Kidney glomerular epithelial cell (primary cell): ENCODE data around the gene TECPR2.

Experiments used
- DNase-seq: peaks from one replicate; lab custom pipeline; 2025; lab: John Stamatoyannopoulos, UW

Gene TECPR2

DNA sequence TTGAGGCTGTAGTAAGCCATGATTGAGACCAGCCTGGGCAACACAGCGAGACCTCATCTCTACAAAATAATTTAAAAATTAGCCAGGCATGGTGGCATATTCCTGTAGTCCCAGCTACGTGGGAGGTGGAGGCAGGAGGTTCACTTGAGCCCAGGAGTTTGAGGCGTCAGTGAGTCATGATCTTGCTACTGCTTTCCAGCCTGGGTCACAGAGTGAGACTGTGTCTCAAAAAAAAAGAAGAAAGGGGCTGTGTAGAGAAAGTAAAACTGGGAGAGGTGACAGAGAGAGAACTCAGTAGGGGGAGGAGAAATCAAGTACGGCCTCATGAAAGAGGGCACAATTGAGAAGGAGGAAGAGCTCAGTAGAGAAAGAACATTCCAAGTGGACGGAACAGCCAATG lies 12.4 kb downstream of the TECPR2 start:
- no peak for DNase-seq

DNA sequence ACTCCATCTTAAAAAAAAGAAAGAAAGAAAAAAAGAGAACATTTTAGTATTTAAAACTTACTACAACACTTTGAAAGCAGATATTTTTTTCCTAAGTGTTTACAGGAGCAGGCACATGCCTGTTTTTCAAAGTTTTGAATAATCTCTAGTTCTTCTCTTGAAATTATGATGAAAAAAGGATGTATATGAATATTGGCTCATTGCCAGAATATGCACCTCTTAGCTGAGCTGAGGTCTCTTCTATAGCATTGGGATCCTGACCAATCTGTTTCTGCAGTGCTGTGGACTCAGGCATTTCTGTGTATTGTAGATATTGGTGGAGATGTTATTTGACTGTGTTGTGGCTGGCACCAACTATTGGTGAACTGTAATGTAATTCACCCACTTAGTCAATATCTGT lies 15.0 kb downstream of the TECPR2 start:
- no peak for DNase-seq

DNA sequence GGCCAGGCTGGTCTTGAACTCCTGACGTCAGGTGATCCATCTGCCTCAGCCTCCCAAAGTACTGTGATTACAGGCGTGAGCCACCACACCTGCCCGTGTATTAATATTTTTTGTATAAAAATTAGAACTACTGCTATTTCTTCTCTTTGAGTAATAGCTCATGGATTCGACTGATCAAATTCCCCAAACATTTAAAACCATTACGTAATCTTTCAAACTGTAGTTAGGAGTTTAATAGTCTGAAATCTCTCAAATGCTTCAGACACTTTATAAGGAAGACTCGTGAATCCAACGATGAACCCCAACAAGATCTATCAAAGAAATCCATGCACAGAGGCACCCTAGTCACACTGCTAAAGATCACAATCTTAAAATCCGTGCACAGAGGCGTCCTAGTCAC lies 16.1 kb downstream of the TECPR2 start:
- DNase-seq: no peak

DNA sequence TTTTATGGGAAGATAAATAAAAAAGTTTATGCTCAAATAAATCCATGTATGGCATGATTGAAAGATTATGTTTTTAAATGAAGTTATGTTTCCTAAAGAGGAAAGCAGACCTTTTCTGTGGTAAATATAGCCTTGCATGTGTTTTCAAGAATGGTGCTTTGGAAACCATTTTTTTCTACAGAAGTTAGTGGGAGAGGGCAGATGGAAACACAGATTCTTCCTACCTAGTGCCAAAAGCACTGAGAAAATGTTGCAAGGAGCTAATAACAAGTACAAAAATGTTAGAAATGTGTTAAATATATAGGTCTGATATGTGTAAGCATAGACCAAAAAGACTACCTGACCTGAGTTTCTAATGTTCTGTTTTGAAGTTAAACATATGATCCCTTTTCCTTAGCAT lies 24.3 kb downstream of the TECPR2 start:
- no peak for DNase-seq

DNA sequence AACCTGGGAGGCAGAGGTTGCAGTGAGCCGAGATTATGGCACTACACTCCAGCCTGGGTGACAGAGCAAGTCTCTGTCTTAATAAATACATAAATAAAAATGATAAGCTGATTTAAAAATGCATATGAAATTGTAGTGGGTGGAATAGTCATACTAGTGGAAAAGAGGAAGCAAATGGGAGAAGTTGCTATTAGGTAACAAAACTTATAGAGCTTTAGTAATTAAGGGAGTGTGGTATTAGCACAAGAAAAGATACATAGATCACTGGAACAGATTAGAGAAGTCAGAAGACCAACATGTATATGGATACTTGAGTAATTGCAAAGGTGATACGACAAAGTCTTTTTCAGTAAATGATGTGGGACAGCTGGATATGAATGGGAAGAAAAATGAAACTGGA lies 26.5 kb downstream of the TECPR2 start:
- DNase-seq: no peak

DNA sequence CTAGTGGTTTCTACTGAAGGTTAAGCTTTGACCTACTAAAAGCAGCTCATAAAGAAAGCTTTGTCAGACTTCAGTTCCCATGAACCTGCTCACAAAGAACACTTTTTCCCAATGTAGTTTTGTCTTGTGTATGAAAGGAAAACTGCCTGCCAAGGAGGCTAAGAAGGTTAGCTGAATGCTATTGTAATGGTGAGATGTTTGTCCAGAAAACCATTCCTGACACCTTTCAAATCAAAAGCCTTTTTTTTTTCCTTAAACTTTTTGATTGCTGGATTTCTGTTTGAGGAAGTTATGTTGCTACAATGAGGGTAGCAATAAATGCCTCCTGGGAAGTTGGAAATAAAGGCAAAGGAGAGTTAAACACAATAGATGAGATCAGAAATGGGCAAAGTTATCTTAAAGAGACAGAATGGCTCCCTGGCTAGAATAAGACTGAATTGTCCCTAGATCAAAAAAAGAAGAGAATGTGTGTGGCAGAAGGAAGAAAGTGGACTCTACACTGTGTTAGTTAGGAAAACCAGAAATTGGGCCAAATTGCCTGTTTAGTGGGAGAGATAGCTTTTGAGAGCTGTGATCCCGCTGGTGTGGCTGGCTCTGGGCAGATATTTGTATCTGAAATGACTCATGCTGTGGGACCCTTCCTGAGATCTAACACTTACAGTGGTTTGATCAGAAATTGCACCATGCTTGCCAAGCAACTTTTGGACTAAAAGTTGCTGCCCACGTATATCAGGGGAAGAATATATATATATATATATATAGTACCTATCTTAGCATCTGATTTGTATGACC lies 27.5 kb downstream of the TECPR2 start:
- no peak for DNase-seq

DNA sequence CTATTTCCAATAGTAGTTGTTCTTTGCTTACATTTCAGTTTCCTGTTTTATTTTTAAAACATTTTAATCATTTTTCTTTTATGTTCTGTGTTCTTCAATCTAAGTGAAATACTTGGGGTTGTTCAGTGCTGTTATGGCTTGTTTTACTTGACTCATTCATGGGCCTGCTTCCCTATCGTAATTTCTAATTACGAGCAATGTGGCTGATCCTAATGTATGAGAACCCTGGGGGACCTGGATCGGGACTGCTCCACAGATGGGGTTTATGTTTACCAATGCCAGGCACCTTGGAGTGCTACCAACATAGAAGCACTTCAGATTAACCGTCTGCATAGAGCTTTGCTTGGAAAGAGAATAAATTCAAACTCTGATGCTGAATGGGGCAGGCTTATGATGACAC lies 29.8 kb downstream of the TECPR2 start:
- no peak for DNase-seq

DNA sequence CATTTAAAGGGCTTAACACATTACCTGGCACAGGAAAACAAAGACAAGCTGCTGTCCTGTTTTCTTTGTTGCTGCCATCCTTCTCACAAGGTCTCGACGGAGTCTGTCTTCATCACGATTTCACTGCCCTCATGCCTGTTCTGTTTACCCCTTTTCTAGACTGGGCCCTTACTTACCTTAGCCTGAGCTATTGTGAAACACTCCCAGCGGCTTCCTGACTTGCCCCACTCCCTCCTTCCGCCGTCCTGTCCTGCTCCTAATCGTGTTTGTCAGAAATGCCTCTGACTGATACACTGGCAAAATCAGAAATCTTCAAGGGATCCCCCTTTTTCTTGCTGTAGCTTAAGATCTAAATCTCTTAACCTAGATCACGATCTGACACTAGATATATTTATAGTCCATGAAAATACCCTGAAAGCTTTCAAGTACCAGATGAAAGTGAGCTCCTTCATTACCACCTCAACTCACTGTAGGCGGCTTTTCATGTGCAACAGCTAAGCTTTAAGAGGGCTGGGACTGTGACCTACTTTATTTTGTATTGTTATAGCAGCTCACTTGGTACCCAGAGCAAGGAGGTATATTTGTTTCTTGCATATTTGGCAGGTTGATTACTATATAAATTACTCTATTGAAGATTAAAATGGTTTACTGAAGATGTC lies 32.1 kb downstream of the TECPR2 start:
- no peak for DNase-seq

DNA sequence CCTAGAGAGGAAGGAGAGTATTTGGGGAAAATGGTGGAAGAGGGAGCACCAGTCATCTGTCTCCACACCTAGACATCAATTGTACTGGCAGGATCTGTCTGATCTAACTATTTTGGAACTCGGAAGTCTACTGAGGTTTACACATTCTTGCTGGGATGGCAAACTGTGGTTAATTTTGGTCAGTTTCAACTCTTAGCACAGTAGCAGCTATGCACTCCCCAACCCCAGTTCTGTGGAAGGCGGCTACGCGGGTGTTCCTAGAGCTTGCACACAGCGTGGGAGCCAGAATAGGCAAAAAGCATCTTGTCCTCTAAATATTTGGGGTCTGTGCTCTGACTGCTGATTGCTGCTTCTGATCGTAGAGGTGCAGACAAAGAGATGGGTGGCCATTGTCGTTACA lies 33.8 kb downstream of the TECPR2 start:
- DNase-seq: no peak

DNA sequence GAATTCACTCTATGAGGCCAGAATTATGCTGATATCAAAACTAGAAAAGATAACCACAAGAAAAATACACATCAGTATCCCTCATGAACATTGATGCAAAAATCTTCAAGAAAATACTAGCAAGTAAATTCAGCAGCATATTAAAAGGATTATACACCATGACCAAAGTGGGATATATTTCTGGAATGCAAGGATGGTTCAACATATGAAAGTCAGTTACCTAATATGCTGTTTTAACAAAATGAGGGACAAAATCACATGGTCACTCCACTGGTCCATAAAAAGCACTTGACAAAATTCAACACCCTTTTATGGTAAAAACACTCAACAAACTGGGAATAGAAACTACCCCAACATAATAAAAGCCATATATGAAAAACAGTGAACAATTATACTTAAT lies 40.3 kb downstream of the TECPR2 start:
- DNase-seq: no peak

DNA sequence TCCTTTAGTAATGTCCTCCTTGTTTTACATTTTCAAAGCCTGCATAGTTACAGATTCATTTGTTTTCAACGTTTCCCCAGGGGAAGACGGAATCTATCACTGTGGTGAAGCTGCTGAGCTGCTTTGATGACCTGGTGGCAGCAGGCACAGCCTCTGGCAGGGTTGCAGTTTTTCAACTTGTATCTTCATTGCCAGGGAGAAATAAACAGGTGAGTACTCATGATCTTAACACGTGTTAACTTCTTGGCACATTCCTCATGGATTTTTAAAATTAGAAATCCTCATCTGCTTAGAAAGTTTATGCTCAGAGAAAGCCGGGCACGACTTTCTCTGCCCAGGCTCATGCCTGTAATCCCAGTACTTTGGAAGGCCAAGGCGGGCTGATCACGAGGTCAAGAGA lies 44.5 kb downstream of the TECPR2 start:
- no peak for DNase-seq

DNA sequence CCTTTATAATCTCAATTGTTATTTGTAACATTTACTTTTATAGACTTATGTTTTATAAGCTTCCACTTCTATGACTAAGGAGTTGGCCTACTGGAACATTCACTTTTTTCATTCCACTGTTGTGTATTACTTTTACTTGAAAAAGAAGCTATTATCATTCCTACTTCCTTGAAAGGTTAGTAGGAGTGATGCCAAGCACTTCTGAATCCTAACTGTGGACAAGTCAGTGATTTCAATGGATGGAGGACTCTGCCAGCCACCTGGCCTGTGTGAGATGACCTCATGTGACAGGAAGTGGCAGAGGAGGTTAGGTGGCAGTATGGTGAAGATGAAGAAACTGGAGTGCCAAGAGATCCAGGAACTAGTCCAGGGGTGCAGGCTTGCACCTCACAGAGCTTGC lies 46.0 kb downstream of the TECPR2 start:
- no peak for DNase-seq

DNA sequence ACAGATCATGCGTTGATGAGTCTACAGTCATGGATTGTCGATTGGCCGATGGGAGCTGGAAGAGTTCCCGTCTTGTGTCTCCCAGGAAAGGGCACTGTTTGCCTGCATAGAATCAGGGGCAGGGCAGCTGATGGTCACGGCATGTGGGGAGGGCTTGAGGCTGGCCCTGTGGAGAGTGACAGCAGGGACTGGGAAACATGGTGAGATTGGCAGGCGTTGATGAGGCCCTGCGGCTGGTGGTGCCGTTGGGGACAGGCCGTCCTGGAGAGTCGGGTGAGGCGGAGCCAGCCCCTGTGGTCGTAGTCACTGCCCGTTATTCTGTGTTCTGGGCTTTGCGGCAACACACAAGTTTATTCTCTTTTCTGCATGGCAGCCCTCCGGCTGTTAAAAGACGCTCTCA lies 52.9 kb downstream of the TECPR2 start:
- DNase-seq: no peak

DNA sequence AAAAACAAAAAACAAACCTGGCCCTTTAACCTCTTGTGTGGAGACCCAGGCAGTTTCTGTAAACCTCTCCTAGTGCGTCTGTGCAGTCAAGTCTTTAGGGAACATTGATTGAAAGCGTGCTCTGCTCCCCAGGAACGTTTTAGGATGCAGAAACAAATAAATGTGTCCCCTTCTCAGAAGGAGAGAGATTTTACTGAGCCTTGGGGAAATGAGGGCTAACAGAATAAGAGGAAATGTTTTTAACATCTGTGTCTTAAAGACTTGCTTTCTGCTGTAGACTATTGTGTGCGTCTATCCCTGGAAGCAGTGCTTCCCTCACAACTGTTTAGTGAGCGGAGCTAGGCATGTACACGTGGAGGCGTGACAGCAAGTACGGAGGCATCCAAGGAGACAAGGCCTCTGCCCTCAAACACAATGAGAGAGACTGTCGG lies 54.3 kb downstream of the TECPR2 start:
- DNase-seq: no peak

DNA sequence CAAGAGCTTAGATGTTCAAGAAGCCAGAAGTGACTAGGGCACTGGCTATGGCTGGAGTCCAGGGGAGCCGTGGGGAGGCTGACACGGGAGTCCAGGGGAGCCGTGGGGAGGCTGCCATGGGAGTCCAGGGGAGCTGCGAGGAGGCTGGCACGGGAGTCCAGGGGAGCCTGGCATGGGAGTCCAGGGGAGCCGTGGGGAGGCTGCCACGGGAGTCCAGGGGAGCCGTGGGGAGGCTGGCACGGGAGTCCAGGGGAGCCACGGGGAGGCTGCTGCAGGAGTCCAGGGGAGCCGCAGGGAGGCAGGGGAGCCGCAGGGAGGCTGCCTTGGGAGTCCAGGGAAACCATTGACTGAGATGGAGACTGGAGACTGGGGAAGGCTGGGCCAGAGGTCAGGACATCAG lies 54.9 kb downstream of the TECPR2 start:
- DNase-seq: no peak

DNA sequence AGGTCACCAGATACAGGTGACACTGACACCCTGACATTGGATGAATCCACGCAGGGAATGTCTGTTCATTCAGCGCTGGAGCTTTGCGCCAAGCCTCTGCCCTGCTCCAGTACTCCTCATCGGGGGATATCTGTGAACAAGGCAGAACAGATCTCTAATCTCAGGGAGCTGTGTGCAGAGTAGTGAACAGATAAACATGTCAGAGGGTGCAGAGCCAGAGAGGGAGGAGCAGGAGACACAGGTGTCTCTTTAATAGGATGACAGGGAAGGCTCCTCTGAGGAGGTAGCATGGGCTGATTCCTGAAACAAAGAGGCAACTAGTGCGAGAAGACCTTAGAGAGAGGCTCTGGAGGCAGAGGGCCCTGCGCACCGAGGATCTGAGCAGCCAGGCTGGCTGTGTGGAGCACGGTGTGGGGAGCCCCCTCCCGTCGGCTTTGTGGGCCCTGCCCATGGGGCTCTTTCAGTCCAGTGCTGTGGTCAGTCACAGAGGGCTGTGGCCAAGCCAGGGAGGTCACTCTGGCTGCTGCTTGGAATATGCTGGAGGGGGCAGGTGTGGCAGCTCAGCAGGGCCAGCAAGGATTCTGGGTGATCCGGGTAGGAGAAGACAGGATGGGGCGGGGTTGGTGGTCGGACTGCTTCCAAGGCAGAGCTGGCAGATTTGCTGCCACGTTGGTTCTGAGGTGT lies 55.6 kb downstream of the TECPR2 start:
- no peak for DNase-seq

DNA sequence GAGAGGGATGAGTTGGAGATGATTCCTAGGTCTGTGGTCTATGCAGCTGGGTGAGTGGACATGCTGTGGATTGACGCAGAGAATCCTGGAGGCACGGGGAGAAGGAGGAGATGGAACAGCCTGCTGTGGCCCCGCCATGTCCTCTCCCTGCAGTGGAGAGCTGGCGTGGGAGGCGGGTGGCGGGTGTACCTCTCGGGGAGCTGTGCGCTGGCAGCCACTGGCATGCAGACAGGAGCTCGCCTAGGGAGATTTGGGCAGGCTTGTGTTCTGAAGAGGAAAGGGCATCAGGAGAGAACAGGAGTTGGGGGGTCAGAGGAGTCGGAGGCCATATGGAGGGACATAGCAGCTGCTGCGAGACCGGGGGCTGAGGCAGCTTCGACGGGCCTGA lies 56.1 kb downstream of the TECPR2 start:
- no peak for DNase-seq

DNA sequence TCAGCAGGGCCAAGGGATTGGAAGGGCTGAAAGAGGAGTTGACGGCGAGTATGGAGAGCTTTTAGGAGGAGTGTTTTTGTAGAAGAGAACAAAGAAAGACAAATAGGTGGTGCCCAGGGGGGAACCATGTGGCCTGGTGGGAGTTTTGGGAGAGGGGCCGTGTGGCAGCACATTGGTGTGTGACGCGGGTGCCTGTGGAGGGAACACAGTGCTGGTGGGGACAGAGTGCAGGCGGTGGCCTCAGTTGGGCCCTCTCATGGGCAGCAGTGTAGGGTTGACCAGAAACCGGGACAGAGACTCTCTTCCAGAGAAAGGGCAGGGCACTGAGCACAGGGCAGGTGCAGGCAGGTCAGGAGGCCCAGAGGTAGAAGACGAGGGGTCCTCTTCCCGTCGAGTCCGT lies 56.5 kb downstream of the TECPR2 start:
- DNase-seq: no peak

DNA sequence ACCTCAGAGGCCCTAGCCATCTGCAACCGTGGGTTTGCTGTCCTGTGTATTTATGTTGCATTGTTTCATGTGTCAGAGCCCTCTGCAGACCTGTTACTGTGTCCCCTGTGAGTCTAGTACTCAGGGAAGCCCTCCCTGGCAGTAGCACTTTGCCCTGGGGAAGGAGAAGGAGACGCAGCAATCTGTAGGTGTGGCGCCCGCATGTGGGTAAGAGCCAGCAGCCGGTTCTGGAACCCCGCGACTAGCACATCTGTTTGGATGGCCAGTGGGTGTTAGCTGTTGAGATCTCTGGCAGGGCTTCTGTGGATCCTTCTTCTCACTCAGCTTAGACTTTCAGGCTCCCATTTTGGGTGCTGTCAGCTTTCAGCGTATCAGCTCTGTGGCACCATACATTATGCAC lies 57.0 kb downstream of the TECPR2 start:
- no peak for DNase-seq

DNA sequence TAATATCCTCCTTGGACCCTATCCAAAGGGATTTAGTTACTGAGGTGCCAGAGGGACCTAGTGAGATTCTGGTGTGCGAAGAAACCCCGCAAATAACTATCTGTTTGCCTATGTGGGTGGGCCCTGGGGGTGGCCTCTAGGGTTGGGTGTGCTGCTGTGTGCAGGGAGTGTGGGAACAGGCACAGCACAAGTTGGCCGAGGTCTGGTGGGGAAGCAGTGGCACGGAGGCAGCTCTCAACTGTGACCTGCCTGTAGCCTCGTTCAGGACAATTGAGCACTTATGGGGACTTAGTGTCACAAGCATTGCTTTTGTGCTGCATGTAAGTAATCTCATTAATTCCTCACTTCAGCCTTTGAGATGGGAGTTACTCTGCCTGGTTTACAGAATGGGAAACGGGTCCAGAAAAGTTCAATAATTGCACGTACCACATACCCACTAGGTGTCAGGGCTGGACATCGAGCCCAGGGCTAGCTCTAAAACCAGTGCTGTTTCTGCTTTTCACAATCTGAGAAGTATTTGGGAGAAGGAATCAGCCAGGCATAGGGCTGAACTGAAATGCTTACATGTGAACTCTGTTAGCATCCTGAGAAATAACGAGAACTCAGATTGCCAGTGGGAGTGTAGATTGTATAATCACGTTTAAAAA lies 58.8 kb downstream of the TECPR2 start:
- DNase-seq: no peak

DNA sequence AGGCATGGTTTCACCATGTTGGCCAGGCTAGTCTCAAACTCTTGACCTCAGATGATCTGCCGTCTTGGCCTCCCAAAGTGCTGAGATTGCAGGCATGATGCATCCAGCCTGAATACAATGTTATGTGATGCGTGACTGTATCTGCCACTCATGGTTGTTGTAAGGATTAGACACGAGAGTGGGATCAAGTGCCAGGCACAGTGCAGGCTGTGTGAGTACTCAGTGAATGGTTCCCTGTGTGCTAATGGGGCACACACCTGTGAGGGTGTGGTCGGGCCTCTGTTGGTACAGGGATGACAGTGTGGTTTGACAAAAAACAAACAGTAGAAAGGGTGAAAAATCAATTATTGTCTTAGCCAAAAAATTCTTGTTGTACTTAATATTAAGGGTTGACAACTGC lies 61.8 kb downstream of the TECPR2 start:
- DNase-seq: no peak

DNA sequence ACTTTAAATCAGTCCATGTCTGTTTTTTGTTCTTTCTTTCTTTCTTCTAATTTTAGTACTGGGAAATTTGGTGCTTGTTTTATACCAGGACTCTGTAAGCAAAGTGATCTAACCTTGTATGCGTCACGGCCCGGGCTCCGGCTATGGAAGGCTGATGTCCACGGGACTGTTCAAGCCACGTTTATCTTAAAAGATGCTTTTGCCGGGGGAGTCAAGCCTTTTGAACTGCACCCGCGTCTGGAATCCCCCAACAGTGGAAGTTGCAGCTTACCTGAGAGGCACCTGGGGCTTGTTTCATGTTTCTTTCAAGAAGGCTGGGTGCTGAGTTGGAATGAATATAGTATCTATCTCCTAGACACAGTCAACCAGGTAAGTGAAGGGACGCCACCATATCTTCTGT lies 62.2 kb downstream of the TECPR2 start:
- no peak for DNase-seq

DNA sequence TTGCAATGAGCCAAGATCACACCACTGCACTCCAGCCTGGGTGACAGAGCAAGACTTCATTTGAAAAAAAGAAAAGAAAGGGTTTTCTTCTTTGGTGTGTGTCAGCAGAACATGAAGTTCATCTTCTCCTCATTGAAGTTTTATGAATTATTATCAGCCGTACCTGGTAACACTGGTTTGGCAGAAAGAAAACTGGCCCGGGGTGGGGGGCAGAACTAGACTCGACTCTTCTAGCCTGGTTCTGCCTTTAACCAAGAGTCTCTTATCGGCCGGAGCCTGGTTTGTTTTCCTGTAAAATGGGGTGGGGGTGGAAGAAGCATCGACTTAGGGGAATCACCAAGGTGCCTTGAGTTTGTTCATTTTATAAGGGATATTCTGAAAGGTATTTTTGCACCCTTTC lies 64.1 kb downstream of the TECPR2 start:
- no peak for DNase-seq
